Neural crest cell (in vitro differentiated cells): ENCODE results near the gene DCUN1D2. TPM values are rescaled to one million over a fixed set of nuclear protein-coding genes. Genes with fewer than 3 reads are reported as not detected.

Experiments used
- DNase-seq: peaks from one replicate; pipeline ENCODE4 v3.0.0; 2021; ENCODE audit warnings: low read depth, mixed read lengths, low spot score
- H3K27ac Mint-ChIP-seq: one replicate; pipeline ENCODE4 v1.8.0; 2021; ENCODE audit warnings: mild to moderate bottlenecking, mixed read lengths; ENCODE audit not compliant: unreplicated experiment
- H3K27me3 Mint-ChIP-seq: 2 replicates; pipeline ENCODE4 v1.8.0; 2021; ENCODE audit warnings: low read depth, mild to moderate bottlenecking, mixed read lengths
- H3K36me3 Mint-ChIP-seq: 2 replicates; pipeline ENCODE4 v1.8.0; 2021; ENCODE audit warnings: low read depth, mild to moderate bottlenecking, mixed read lengths
- H3K4me1 Mint-ChIP-seq: 2 replicates; pipeline ENCODE4 v1.8.0; 2021; ENCODE audit warnings: mixed read lengths
- H3K4me3 Mint-ChIP-seq: one replicate; pipeline ENCODE4 v1.8.0; 2021; ENCODE audit warnings: mild to moderate bottlenecking, mixed read lengths
- H3K9me3 Mint-ChIP-seq: 2 replicates; pipeline ENCODE4 v1.8.0; 2021; ENCODE audit warnings: mixed read lengths
- total RNA-seq: library from RNA; stranded (reverse); gene quantifications from 2 replicates; pipeline ENCODE4 v1.2.1, GENCODE V29; 2021
- TF ChIP-seq, protein P1 (sequence below): fragments of 200-600 bp; sonication (generic); conservative IDR thresholded peaks from 2 replicates; pipeline ENCODE4 v1.5.0; 2021; ENCODE audit warnings: antibody characterized with exemption, mild to moderate bottlenecking

Gene DCUN1D2
- total RNA-seq, 1 donor from 2014 or later: 32.1 TPM

DNA sequence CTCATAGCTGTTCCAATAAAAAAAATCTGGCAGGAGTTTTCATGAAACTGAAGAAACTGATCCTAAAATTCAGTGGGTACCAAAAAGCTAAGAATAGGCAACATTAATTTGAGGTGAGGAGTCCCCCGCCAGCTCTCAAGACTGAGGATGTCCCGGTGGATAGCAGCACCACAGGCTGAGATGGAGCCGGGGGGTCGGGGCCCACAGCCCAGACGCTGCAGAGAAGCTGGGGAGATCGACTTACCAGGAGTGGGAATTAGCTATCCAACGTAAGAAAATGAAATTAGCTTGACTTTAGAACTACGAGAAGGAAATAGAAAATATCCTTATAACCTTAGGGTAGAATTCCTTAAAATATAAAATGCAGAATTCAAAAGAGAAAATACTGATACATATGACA, 23.2 kb upstream of the DCUN1D2 start:
- Mint-ChIP-seq H3K27me3 (no peaks in the 10 kb centered on the region), H3K36me3 (peaks cover 7% of the 10 kb centered on the region), H3K9me3 (no peaks in the 10 kb centered on the region), H3K4me1 (no peaks in the 10 kb centered on the region), H3K4me3 (no peak overlapping the region), H3K27ac (no peak overlapping the region)
- TF ChIP-seq, protein P1, sequence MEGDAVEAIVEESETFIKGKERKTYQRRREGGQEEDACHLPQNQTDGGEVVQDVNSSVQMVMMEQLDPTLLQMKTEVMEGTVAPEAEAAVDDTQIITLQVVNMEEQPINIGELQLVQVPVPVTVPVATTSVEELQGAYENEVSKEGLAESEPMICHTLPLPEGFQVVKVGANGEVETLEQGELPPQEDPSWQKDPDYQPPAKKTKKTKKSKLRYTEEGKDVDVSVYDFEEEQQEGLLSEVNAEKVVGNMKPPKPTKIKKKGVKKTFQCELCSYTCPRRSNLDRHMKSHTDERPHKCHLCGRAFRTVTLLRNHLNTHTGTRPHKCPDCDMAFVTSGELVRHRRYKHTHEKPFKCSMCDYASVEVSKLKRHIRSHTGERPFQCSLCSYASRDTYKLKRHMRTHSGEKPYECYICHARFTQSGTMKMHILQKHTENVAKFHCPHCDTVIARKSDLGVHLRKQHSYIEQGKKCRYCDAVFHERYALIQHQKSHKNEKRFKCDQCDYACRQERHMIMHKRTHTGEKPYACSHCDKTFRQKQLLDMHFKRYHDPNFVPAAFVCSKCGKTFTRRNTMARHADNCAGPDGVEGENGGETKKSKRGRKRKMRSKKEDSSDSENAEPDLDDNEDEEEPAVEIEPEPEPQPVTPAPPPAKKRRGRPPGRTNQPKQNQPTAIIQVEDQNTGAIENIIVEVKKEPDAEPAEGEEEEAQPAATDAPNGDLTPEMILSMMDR: no peak
- no peak for DNase-seq

DNA sequence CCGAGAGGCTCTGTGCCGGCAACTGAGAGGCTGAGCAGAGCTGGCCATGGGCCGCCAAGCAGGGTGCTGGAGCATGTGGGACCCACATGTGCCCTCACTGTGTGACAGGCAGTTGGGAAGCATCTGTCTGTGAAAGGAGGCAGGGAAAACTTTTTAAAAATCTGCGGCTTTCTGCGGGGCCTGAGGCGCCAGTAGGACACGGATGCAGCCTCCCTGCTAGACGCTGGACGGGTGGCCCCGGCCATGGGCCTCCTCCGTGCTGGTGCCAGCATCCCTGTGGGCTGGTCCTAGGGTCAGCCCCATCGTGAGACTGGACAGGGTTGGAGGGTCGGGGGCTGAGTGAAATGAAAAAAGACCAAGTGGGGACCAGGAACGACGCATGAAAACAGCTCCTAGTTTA, 20.9 kb upstream of the DCUN1D2 start:
- TF ChIP-seq, protein P1: no peak
- Mint-ChIP-seq H3K36me3 (peaks cover 3% of the 10 kb centered on the region), H3K9me3 (no peaks in the 10 kb centered on the region), H3K4me1 (no peaks in the 10 kb centered on the region), H3K4me3 (no peak overlapping the region), H3K27ac (no peak overlapping the region), H3K27me3 (no peaks in the 10 kb centered on the region)
- DNase-seq: no peak

DNA sequence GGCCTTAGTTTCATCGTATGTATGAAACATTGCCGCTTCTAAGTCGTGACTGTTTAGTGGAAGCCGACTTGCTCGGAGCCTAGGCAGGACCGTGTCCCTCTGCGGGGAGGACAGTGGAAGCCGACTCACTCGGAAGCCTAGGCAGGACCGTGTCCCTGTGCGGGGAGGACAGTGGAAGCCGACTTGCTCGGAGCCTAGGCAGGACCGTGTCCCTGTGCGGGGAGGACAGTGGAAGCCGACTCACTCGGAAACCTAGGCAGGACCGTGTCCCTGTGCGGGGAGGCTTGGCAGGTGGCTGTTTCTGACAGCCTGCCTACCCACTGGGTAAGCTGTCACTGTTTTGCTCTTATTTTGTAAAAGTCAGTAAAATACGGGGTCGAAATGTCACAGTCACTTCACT, 20.4 kb upstream of the DCUN1D2 start:
- Mint-ChIP-seq H3K4me3 (no peak overlapping the region), H3K36me3 (peaks cover 1% of the 10 kb centered on the region), H3K4me1 (no peaks in the 10 kb centered on the region), H3K27me3 (no peaks in the 10 kb centered on the region), H3K27ac (no peak overlapping the region), H3K9me3 (no peaks in the 10 kb centered on the region)
- TF ChIP-seq, protein P1: no peak
- no peak for DNase-seq

DNA sequence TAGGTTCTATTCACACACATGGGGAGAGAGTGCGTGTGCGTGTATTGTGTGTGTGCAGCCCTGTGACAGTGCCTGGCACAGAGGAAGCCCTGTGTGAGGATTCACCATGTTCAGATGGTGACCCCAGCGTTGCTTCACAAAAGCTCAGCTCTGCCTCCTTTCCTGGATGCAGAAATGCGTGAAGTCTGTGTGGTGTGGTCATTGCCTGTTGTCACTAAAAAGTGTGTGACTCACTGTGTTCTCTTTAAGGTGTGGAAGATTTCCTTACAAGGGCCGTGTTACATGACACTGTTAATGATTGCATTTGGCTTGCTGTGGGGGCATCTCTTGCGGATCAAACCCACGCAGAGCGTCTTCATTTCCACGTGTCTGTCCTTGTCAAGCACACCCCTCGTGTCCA, 19.5 kb upstream of the DCUN1D2 start:
- Mint-ChIP-seq H3K4me1 (no peaks in the 10 kb centered on the region), H3K9me3 (no peaks in the 10 kb centered on the region), H3K4me3 (no peak overlapping the region), H3K27ac (no peak overlapping the region), H3K36me3 (peaks cover 1% of the 10 kb centered on the region), H3K27me3 (no peaks in the 10 kb centered on the region)
- DNase-seq: no peak
- TF ChIP-seq, protein P1: no peak

DNA sequence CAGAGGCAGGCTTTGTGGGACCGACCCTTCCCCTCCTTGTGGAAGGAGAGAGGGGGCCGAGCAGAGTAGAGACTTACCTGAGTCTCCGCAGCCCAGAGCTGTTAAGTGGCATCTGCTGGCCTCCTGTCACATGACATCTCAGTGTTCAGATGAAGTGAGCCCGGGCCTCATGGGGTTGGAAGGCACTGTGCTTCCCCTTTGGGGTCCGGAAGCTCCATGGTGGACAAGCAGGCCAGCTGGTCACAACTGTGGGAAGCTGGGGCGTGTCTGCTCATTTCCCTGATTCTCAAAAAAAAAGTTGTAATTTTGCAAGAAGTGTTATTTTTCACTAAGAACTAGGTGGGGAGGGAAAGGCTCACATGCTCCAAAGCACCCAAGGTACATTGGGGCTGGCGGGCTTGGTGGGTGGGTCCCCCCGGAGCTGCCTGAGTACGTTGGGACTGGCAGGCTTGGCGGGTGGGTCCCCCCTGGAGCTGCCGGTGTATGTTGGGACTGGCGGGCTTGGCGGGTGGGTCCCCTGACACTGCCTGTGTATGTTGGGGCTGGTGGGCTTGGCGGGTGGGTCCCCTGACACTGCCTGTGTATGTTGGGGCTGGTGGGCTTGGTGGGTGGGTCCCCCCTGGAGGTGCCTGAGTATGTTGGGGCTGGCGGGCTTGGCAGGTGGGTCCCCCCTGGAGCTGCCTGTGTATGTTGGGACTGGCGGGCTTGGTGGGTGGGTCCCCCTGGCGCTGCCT, 18.2 kb upstream of the DCUN1D2 start:
- no peaks in the 10 kb centered on the region for H3K9me3 Mint-ChIP-seq
- no peaks in the 10 kb centered on the region for H3K27me3 Mint-ChIP-seq
- peaks cover 5% of the 10 kb centered on the region for H3K36me3 Mint-ChIP-seq
- DNase-seq: no peak
- no peak overlapping the region for H3K4me3 Mint-ChIP-seq
- TF ChIP-seq, protein P1: no peak
- H3K27ac Mint-ChIP-seq: no peak overlapping the region
- H3K4me1 Mint-ChIP-seq: no peaks in the 10 kb centered on the region
